HG02623 (cell line): Measurements from ENCODE around the gene DVL2.
"Not testable (repeated sequence)": the region's sequence is repeated elsewhere in the genome, so short reads cannot be mapped to it uniquely, and the experiment has no call there.

Experiments used
- ATAC-seq: cut with Tn5 transposase; IDR thresholded peaks from one replicate; pipeline ENCODE4 v1.9.1; 2021; ENCODE audit warnings: moderate library complexity; ENCODE audit not compliant: unreplicated experiment

Gene DVL2

GRCh38 chr17:7204336-7204735, 30.0 kb downstream of the DVL2 start:
- no peak for ATAC-seq

GRCh38 chr17:7203391-7203790, 30.9 kb downstream of the DVL2 start:
- no peak for ATAC-seq

GRCh38 chr17:7196651-7197401, 37.5 kb downstream of the DVL2 start:
- no peak for ATAC-seq

GRCh38 chr17:7195971-7196370, 38.3 kb downstream of the DVL2 start:
- ATAC-seq: no peak

GRCh38 chr17:7192271-7192937, 41.9 kb downstream of the DVL2 start:
- ATAC-seq: no peak

GRCh38 chr17:7191571-7192270, 42.6 kb downstream of the DVL2 start:
- ATAC-seq: no peak

- ATAC-seq: no peak
Measured at GRCh38 chr17:7191069-7191468, 43.2 kb downstream of the DVL2 start.

- no peak for ATAC-seq
Measured at GRCh38 chr17:7190276-7190917, 43.9 kb downstream of the DVL2 start.

GRCh38 chr17:7186241-7186640, 48.1 kb downstream of the DVL2 start:
- ATAC-seq: no peak

- ATAC-seq: no peak
Measured at GRCh38 chr17:7184647-7185046, 49.7 kb downstream of the DVL2 start.

- no peak for ATAC-seq
Measured at GRCh38 chr17:7184091-7184488, 50.2 kb downstream of the DVL2 start.

GRCh38 chr17:7183433-7184090, 50.8 kb downstream of the DVL2 start:
- no peak for ATAC-seq

GRCh38 chr17:7182101-7182500, 52.2 kb downstream of the DVL2 start:
- ATAC-seq: not testable (repeated sequence)

GRCh38 chr17:7179317-7180254, 54.7 kb downstream of the DVL2 start, which contains the start of gene ASGR1:
ASGR1 (minus strand) TSS chr17:7179370; CDS start chr17:7178563, 807 bp downstream.
- no peak for ATAC-seq

GRCh38 chr17:7178973-7179316, 55.4 kb downstream of the DVL2 start:
- ATAC-seq: no peak

GRCh38 chr17:7177954-7178477, 56.3 kb downstream of the DVL2 start:
- no peak for ATAC-seq

- no peak for ATAC-seq
Measured at GRCh38 chr17:7177191-7177953, 56.9 kb downstream of the DVL2 start.

- no peak for ATAC-seq
Measured at GRCh38 chr17:7176841-7177190, 57.5 kb downstream of the DVL2 start.
